Suprapubic skin (tissue), 4 donors: ENCODE data around the gene KRT17. TPM values are rescaled to one million over a fixed set of nuclear protein-coding genes. Genes with fewer than 3 reads are reported as not detected.

Experiments used
- DNase-seq, 2 donors: peaks; one replicate each; pipeline ENCODE4 v3.0.0-alpha.2; 2019; ENCODE audit warnings: low spot score in 2 of 2
- H3K27ac ChIP-seq: fragments of 200-600 bp; sonication (generic); one replicate; pipeline ENCODE4 v1.5.1; 2019
- H3K27me3 ChIP-seq: fragments of 200-600 bp; sonication (generic); one replicate; pipeline ENCODE4 v1.5.1; 2019
- H3K36me3 ChIP-seq: fragments of 200-600 bp; sonication (generic); one replicate; pipeline ENCODE4 v1.5.1; 2019
- H3K4me1 ChIP-seq: fragments of 200-600 bp; sonication (generic); one replicate; pipeline ENCODE4 v1.5.1; 2019
- H3K4me3 ChIP-seq: fragments of 200-600 bp; sonication (generic); one replicate; pipeline ENCODE4 v1.5.1; 2019; ENCODE audit warnings: mild to moderate bottlenecking
- H3K9me3 ChIP-seq: fragments of 200-600 bp; sonication (generic); one replicate; pipeline ENCODE4 v1.5.1; 2019
- EP300 ChIP-seq: sonication (generic); formaldehyde crosslinking; IDR thresholded peaks from one replicate; pipeline ENCODE4 v1.6.1; 2017; ENCODE audit warnings: antibody characterized with exemption
- POLR2A ChIP-seq, 2 donors: fragments of 450-650 bp; IDR thresholded peaks; one replicate each; pipeline ENCODE4 v1.6.1; 2017; ENCODE audit warnings: antibody characterized with exemption in 2 of 2, mild to moderate bottlenecking in 2 of 2, moderate library complexity in 2 of 2
- POLR2AphosphoS5 ChIP-seq, 3 donors: sonication (generic); formaldehyde crosslinking; IDR thresholded peaks; one replicate each; pipeline ENCODE4 v1.6.1; 2017; ENCODE audit warnings: antibody characterized with exemption in 3 of 3
- WGBS: methylation state at CpG from one replicate; pipeline ENCODE4 v1.1.5; 2018; 5-methylcytosine and 5-hydroxymethylcytosine counted together
- total RNA-seq, 4 donors: library from RNA; depleted of rRNA; stranded (reverse); fragments of >200 nt; gene quantifications; one replicate each; pipeline ENCODE4 v1.1.0, GENCODE V29; 2016
- TF ChIP-seq, protein P1 (sequence below), 2 donors: fragments of 200-600 bp in 1 of 2; fragments of 450-650 bp in 1 of 2; sonication (generic) in 1 of 2; IDR thresholded peaks; one replicate each; pipeline ENCODE4 v1.5.1; 2016 to 2019; ENCODE audit warnings: antibody characterized with exemption in 2 of 2, mild to moderate bottlenecking in 1 of 2, moderate library complexity in 1 of 2

Gene KRT17
- total RNA-seq, 4 donors from 2014 or later = 434 to 2,751 (median 1,314) TPM

GRCh38 chr17:41666237-41666641 lies 41.9 kb upstream of the KRT17 start:
- peak overlapping the region; percentile 48 for H3K4me3 ChIP-seq
- H3K36me3 ChIP-seq = no peaks in the 10 kb centered on the region
- H3K27me3 ChIP-seq = no peaks in the 10 kb centered on the region
- H3K27ac ChIP-seq = peak overlapping the region; percentile 99
- DNase-seq = no peak
- peaks cover 60% of the 10 kb centered on the region for H3K4me1 ChIP-seq
- 3% methylated on average over 7 of the region's 11 CpGs for WGBS
- H3K9me3 ChIP-seq = no peaks in the 10 kb centered on the region
- TF ChIP-seq POLR2AphosphoS5 (IDR thresholded peaks at IDR 0.05) = no peak
- TF ChIP-seq, protein P1, sequence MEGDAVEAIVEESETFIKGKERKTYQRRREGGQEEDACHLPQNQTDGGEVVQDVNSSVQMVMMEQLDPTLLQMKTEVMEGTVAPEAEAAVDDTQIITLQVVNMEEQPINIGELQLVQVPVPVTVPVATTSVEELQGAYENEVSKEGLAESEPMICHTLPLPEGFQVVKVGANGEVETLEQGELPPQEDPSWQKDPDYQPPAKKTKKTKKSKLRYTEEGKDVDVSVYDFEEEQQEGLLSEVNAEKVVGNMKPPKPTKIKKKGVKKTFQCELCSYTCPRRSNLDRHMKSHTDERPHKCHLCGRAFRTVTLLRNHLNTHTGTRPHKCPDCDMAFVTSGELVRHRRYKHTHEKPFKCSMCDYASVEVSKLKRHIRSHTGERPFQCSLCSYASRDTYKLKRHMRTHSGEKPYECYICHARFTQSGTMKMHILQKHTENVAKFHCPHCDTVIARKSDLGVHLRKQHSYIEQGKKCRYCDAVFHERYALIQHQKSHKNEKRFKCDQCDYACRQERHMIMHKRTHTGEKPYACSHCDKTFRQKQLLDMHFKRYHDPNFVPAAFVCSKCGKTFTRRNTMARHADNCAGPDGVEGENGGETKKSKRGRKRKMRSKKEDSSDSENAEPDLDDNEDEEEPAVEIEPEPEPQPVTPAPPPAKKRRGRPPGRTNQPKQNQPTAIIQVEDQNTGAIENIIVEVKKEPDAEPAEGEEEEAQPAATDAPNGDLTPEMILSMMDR (IDR thresholded peaks at IDR 0.05) = no peak
- TF ChIP-seq POLR2A (IDR thresholded peaks at IDR 0.05) = no peak
- TF ChIP-seq EP300 = no peak

- Histone ChIP-seq H3K36me3 (no peaks in the 10 kb centered on the region), H3K9me3 (no peaks in the 10 kb centered on the region), H3K4me1 (peaks cover 60% of the 10 kb centered on the region), H3K27ac (peak overlapping the region; percentile 99), H3K27me3 (no peaks in the 10 kb centered on the region), H3K4me3 (peak overlapping the region; percentile 48)
- WGBS = under 1% methylated on average over 25 of the region's 39 CpGs
- TF ChIP-seq EP300 (no peak), POLR2A (IDR thresholded peaks at IDR 0.05) (peak in 1 of 2 donors; percentile 13), POLR2AphosphoS5 (IDR thresholded peaks at IDR 0.05) (peak in 2 of 3 donors; percentile 50 to 78)
- TF ChIP-seq, protein P1 (IDR thresholded peaks at IDR 0.05) = peak; percentile 86 to 98
- DNase-seq = peak; percentile 92 to 94
Observed at GRCh38 chr17:41665566-41666236, 41.3 kb upstream of the KRT17 start.

DNA sequence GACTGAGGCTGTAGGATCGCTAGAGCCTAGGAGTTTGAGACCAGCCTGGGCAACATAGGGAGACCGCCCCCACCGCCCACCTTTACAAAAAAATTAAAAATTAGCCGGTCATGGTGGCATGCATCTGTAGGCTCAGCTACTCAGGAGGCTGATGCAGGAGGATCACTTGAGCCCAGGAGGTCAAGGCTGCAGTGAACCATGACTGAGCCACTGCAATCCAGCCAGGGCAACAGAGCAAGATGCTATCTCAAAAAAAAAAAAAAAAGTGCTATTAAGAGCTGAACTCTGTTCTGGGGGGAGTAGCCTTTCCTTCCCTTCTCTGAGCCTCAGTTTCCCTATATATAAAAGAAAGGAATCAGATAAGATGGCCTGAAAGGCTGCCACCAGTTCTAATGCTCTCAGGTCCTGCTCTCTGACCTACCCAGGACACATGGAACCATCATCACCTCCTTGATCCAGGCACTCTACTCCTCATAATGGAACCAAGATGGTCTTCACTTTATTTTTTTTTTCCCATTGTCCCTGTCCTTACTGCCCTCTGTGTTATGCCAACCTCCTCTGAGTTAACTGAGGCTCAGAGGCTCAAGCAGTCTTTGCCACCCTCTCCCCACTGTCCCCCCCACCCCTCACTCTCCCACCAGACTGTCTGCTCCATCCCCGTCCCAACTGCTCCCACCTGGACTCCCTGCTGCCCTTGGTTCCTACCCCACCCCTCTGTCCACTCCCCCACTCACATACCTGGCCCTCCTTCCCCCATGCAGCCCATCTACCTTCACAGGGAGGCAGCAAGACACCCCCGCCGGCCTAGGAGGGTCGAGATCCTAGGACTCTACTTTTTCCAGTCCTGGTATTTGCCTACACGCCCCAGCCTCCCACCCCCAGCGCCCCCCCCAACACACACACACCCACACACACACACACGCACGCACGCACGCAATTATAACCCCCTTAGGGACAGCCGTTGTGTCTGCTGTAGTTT lies 40.5 kb upstream of the KRT17 start:
- no peaks in the 10 kb centered on the region for H3K36me3 ChIP-seq
- TF ChIP-seq POLR2AphosphoS5 (IDR thresholded peaks at IDR 0.05) (no peak), EP300 (no peak), POLR2A (IDR thresholded peaks at IDR 0.05) (no peak)
- TF ChIP-seq, protein P1 (IDR thresholded peaks at IDR 0.05) = no peak
- peak overlapping the region; percentile 48 for H3K4me3 ChIP-seq
- peaks cover 68% of the 10 kb centered on the region for H3K4me1 ChIP-seq
- no peaks in the 10 kb centered on the region for H3K27me3 ChIP-seq
- no peaks in the 10 kb centered on the region for H3K9me3 ChIP-seq
- no peak for DNase-seq
- H3K27ac ChIP-seq = peak overlapping the region; percentile 99
- 41% methylated on average over 15 of the region's 15 CpGs for WGBS

GRCh38 chr17:41664172-41664457 lies 39.7 kb upstream of the KRT17 start:
- no peak for TF ChIP-seq POLR2A (IDR thresholded peaks at IDR 0.05)
- Histone ChIP-seq H3K4me1 (peaks cover 76% of the 10 kb centered on the region), H3K9me3 (no peaks in the 10 kb centered on the region), H3K27me3 (no peaks in the 10 kb centered on the region), H3K4me3 (no peak overlapping the region), H3K36me3 (no peaks in the 10 kb centered on the region), H3K27ac (peak overlapping the region; percentile 99)
- no peak for DNase-seq
- WGBS = 80% methylated on average over 2 of the region's 2 CpGs

DNA sequence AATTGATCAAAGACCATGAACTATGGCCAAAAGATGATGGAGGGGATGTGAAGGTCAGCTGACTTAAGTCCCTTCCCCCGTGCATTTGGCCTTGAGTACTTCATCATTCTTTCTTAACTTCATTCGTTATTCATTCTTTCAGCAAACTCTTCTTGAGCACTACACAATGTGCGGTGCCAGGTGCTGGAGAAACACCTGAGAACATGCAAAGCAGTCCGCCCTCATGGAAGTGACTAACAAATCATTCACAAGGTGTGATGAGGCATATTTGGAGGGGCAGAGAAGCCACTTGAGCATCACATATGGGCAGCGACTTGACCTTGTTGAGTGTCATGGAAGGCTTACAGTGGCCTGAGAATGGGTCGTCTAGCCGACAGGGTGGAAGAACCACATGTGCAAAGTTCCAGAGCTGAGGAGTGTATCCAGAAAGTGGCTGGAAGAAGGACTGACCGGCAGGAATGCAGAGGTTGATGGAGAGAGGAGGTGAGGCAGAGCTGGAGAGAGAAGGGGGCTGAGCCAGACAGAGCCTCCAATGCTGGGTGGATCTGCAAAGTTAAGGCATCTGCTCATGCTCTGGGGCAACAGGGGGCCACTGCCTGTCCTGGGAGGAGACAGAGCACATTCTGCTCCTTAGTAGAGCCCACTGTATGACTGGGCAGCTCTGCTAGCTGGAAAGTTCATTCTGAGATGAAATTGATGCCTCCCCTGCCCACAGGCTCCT lies 39.2 kb upstream of the KRT17 start:
- H3K27ac ChIP-seq = peak overlapping the region; percentile 99

More for the DNA sequence above, 39.2 kb upstream of the KRT17 start:
- no peaks in the 10 kb centered on the region for H3K9me3 ChIP-seq
- no peak for DNase-seq
- no peaks in the 10 kb centered on the region for H3K27me3 ChIP-seq
- no peaks in the 10 kb centered on the region for H3K36me3 ChIP-seq
- WGBS = 47% methylated on average over 8 of the region's 8 CpGs
- peaks cover 81% of the 10 kb centered on the region for H3K4me1 ChIP-seq
- H3K4me3 ChIP-seq = no peak overlapping the region
- TF ChIP-seq POLR2AphosphoS5 (IDR thresholded peaks at IDR 0.05) = no peak
- no peak for TF ChIP-seq POLR2A (IDR thresholded peaks at IDR 0.05)
- TF ChIP-seq, protein P1 (IDR thresholded peaks at IDR 0.05) = no peak
- no peak for TF ChIP-seq EP300
